Adipocyte (in vitro differentiated cells): ENCODE measurements around the gene HERPUD2.
"Not testable (repeated sequence)": the region's sequence is repeated elsewhere in the genome, so short reads cannot be mapped to it uniquely, and the experiment has no call there.

Experiments
- DNase-seq: peaks from one replicate; pipeline ENCODE4 v3.0.0-alpha.2; 2015; ENCODE audit warnings: low read depth
- H3K27me3 ChIP-seq: replicated peaks from 2 replicates; pipeline ENCODE4 v1.7.0; 2013; ENCODE audit warnings: mild to moderate bottlenecking, low read length, moderate library complexity; ENCODE audit not compliant: control insufficient read depth, insufficient read depth
- H3K36me3 ChIP-seq: 2 replicates; pipeline ENCODE4 v1.7.0; 2013; ENCODE audit warnings: low read length, mild to moderate bottlenecking, moderate library complexity; ENCODE audit not compliant: control insufficient read depth, insufficient read depth, severe bottlenecking
- H3K4me1 ChIP-seq: 2 replicates; pipeline ENCODE4 v1.7.0; 2013; ENCODE audit warnings: mild to moderate bottlenecking, low read length, moderate library complexity; ENCODE audit not compliant: control insufficient read depth, insufficient read depth
- H3K4me3 ChIP-seq: 2 replicates; pipeline ENCODE4 v1.7.0; 2013; ENCODE audit warnings: mild to moderate bottlenecking, low read length, moderate library complexity
- H3K9ac ChIP-seq: 2 replicates; pipeline ENCODE4 v1.7.0; 2013; ENCODE audit warnings: mild to moderate bottlenecking, low read length, moderate library complexity
- H3K9me3 ChIP-seq: 2 replicates; pipeline ENCODE4 v1.7.0; 2013; ENCODE audit warnings: mild to moderate bottlenecking, low read length, moderate library complexity; ENCODE audit not compliant: control insufficient read depth

Gene HERPUD2

GRCh38 chr7:35599645-35600044 lies 95.3 kb downstream of the HERPUD2 start:
- H3K27me3 ChIP-seq = no peaks in the 10 kb centered on the region
- no peak overlapping the region for H3K4me3 ChIP-seq
- H3K4me1 ChIP-seq = peaks cover 10% of the 10 kb centered on the region
- H3K36me3 ChIP-seq = no peaks in the 10 kb centered on the region
- no peaks in the 10 kb centered on the region for H3K9me3 ChIP-seq
- no peak for DNase-seq
- H3K9ac ChIP-seq = no peak overlapping the region

GRCh38 chr7:35599061-35599460 lies 95.9 kb downstream of the HERPUD2 start:
- Histone ChIP-seq H3K9ac (no peak overlapping the region), H3K4me1 (peaks cover 4% of the 10 kb centered on the region), H3K9me3 (no peaks in the 10 kb centered on the region), H3K4me3 (no peak overlapping the region), H3K27me3 (no peaks in the 10 kb centered on the region), H3K36me3 (no peaks in the 10 kb centered on the region)
- DNase-seq = no peak

- DNase-seq = peak; percentile 13
- Histone ChIP-seq H3K9ac (no peak overlapping the region), H3K36me3 (no peaks in the 10 kb centered on the region), H3K4me1 (no peaks in the 10 kb centered on the region), H3K4me3 (no peak overlapping the region), H3K9me3 (no peaks in the 10 kb centered on the region), H3K27me3 (no peaks in the 10 kb centered on the region)
Observed at GRCh38 chr7:35596061-35596460, 98.9 kb downstream of the HERPUD2 start.

DNA sequence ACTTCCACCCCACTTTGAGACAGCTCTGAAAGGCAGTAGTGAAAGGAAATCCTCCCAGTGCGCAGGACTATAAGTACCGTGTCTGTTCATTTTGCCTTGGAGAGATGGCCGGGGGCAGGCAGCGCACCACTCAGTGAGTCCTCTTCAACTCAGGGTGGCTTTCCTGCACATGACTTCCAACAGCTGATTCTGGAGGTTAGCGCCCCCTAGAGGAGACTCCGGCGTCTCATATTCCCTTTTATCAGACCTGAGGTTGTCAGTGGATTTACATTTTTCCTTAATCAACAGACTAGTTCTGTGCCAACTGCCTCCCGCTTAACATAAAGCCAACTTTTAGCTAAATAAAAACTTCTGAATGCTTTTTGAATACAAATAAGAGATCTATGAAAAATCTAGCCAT lies 101.0 kb downstream of the HERPUD2 start:
- Histone ChIP-seq H3K9ac (no peak overlapping the region), H3K27me3 (no peaks in the 10 kb centered on the region), H3K4me3 (no peak overlapping the region), H3K9me3 (no peaks in the 10 kb centered on the region), H3K4me1 (no peaks in the 10 kb centered on the region), H3K36me3 (no peaks in the 10 kb centered on the region)
- DNase-seq = no peak

DNA sequence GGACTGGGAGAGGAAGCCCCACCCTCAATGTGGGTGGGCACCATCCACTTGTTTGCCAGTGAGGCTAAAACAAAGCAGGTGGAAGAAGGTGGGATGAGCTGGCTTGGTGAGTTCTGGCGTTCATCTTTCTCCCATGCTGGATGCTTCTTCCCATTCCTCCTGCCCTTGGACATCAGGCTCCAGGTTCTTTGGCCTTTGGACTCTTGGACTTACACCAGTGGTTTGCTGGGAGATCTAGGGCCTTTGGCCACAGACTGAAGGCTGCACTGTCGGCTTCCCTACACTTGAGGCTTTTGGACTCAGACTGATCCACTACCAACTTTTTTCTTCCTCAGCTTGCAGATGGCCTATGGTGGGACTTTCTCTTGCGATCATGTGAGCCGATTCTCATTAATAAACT lies 106.3 kb downstream of the HERPUD2 start:
- H3K4me3 ChIP-seq = no peak overlapping the region
- no peaks in the 10 kb centered on the region for H3K36me3 ChIP-seq
- H3K4me1 ChIP-seq = no peaks in the 10 kb centered on the region
- H3K27me3 ChIP-seq = no peaks in the 10 kb centered on the region
- no peak for DNase-seq
- H3K9me3 ChIP-seq = no peaks in the 10 kb centered on the region
- H3K9ac ChIP-seq = no peak overlapping the region

DNA sequence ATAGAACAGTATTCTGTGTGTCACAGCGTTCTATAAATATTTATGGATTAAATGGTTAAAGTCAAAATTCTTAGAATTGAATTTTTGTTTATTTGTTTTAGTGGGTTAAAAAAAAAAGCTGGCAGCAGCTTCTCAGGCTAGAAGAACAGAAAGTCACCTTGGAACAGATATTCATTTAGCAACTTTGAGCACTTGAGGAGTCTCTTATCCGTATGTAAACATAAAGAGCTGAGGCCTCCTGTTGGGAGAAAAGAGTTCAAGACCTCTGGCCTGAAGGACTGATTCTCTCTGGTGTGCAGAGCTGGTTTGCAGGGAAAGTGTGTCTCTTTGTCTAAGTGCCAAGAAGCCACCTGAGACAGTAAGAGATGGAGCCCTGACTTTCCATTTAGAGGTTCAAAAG lies 109.9 kb downstream of the HERPUD2 start:
- Histone ChIP-seq H3K27me3 (no peaks in the 10 kb centered on the region), H3K9me3 (peaks cover 3% of the 10 kb centered on the region), H3K36me3 (no peaks in the 10 kb centered on the region), H3K4me3 (no peak overlapping the region), H3K9ac (no peak overlapping the region), H3K4me1 (no peaks in the 10 kb centered on the region)
- DNase-seq = no peak

- H3K36me3 ChIP-seq, H3K4me3 ChIP-seq, H3K4me1 ChIP-seq, DNase-seq, H3K27me3 ChIP-seq, H3K9ac ChIP-seq, H3K9me3 ChIP-seq: not testable (repeated sequence)
Observed at GRCh38 chr7:35584533-35584932, 110.4 kb downstream of the HERPUD2 start.
